Trophoblast cell (in vitro differentiated cells and primary cell): ENCODE results near the gene NFKBIA.
"Not testable (repeated sequence)": the region's sequence is repeated elsewhere in the genome, so short reads cannot be mapped to it uniquely, and the experiment has no call there.

Experiments
- DNase-seq, 2 donors: peaks; one replicate each; pipeline ENCODE4 v3.0.0-alpha.2; 2016
- H2AFZ ChIP-seq: 2 replicates; pipeline ENCODE4 v1.6.1; 2013; ENCODE audit warnings: low read length, moderate library complexity, mild to moderate bottlenecking; ENCODE audit not compliant: insufficient read depth, poor library complexity
- H2AK5ac ChIP-seq: 2 replicates; pipeline ENCODE4 v1.6.1; 2013; ENCODE audit warnings: mild to moderate bottlenecking, low read length
- H2BK120ac ChIP-seq: 2 replicates; pipeline ENCODE4 v1.6.1; 2013; ENCODE audit warnings: low read length, mild to moderate bottlenecking, moderate library complexity; ENCODE audit not compliant: insufficient read depth, poor library complexity
- H2BK12ac ChIP-seq: 2 replicates; pipeline ENCODE4 v1.6.1; 2013; ENCODE audit warnings: mild to moderate bottlenecking, low read length, moderate library complexity
- H2BK5ac ChIP-seq: 2 replicates; pipeline ENCODE4 v1.6.1; 2013; ENCODE audit warnings: low read length, low read depth, moderate library complexity, mild to moderate bottlenecking; ENCODE audit not compliant: poor library complexity
- H3K14ac ChIP-seq: 2 replicates; pipeline ENCODE4 v1.6.1; 2013; ENCODE audit warnings: mild to moderate bottlenecking, low read length
- H3K18ac ChIP-seq: 2 replicates; pipeline ENCODE4 v1.6.1; 2013; ENCODE audit warnings: mild to moderate bottlenecking, low read length
- H3K23ac ChIP-seq: 2 replicates; pipeline ENCODE4 v1.6.1; 2013; ENCODE audit warnings: low read length
- H3K27ac ChIP-seq: 2 replicates; pipeline ENCODE4 v1.5.1; 2013; ENCODE audit warnings: low read depth, mild to moderate bottlenecking, inconsistent platforms, low read length, moderate library complexity
- H3K27me3 ChIP-seq: 2 replicates; pipeline ENCODE4 v1.6.1; 2013; ENCODE audit warnings: inconsistent platforms, mild to moderate bottlenecking, low read length, moderate library complexity; ENCODE audit not compliant: insufficient read depth
- H3K36me3 ChIP-seq, 2 experiments: 1 replicate in 1 of 2; 2 replicates in 1 of 2; pipeline ENCODE4 v1.6.1; 2013; ENCODE audit warnings: low read length in 2 of 2, mild to moderate bottlenecking in 2 of 2, moderate library complexity in 1 of 2; ENCODE audit not compliant: insufficient read depth in 2 of 2, control insufficient read depth in 1 of 2
- H3K4ac ChIP-seq: 2 replicates; pipeline ENCODE4 v1.6.1; 2013; ENCODE audit warnings: low read depth, mild to moderate bottlenecking, low read length, moderate library complexity
- H3K4me1 ChIP-seq, 2 experiments: 1 replicate in 1 of 2; 2 replicates in 1 of 2; pipeline ENCODE4 v1.6.1; 2013; ENCODE audit warnings: low read length in 2 of 2, mild to moderate bottlenecking in 2 of 2, moderate library complexity in 1 of 2; ENCODE audit not compliant: insufficient read depth in 2 of 2, control insufficient read depth in 1 of 2
- H3K4me2 ChIP-seq: 2 replicates; pipeline ENCODE4 v1.6.1; 2013; ENCODE audit warnings: inconsistent platforms, mild to moderate bottlenecking, low read length, moderate library complexity
- H3K4me3 ChIP-seq: 2 replicates; pipeline ENCODE4 v1.5.1; 2013; ENCODE audit warnings: mild to moderate bottlenecking, low read depth, low read length, inconsistent platforms
- H3K79me1 ChIP-seq: one replicate; pipeline ENCODE4 v1.6.1; 2013; ENCODE audit warnings: low read length
- H3K79me2 ChIP-seq: 2 replicates; pipeline ENCODE4 v1.6.1; 2013; ENCODE audit warnings: low read length, mild to moderate bottlenecking; ENCODE audit not compliant: control insufficient read depth, insufficient read depth, poor library complexity
- H3K9ac ChIP-seq: 2 replicates; pipeline ENCODE4 v1.6.1; 2013; ENCODE audit warnings: mild to moderate bottlenecking, low read length
- H3K9me3 ChIP-seq: 2 replicates; pipeline ENCODE4 v1.6.1; 2013; ENCODE audit warnings: low read depth, mild to moderate bottlenecking, control low read depth, inconsistent platforms, low read length; ENCODE audit not compliant: insufficient read depth
- H4K12ac ChIP-seq: 2 replicates; pipeline ENCODE4 v1.6.1; 2013; ENCODE audit warnings: low read depth, mild to moderate bottlenecking, low read length, moderate library complexity
- H4K8ac ChIP-seq: 2 replicates; pipeline ENCODE4 v1.6.1; 2013; ENCODE audit warnings: low read depth, mild to moderate bottlenecking, low read length, moderate library complexity
- H4K91ac ChIP-seq: one replicate; pipeline ENCODE4 v1.6.1; 2013; ENCODE audit warnings: low read depth, mild to moderate bottlenecking, low read length, moderate library complexity
- WGBS: extraction: QIAGEN DNeasy Blood & Tissue Kit; methylation state at CpG from one replicate; pipeline ENCODE4 v1.1.7; 2013; ENCODE audit warnings: missing lambda C conversion rate; ENCODE audit not compliant: insufficient read length, insufficient coverage; ENCODE audit errors: extremely low coverage; 5-methylcytosine and 5-hydroxymethylcytosine counted together

The NFKBIA gene

DNA sequence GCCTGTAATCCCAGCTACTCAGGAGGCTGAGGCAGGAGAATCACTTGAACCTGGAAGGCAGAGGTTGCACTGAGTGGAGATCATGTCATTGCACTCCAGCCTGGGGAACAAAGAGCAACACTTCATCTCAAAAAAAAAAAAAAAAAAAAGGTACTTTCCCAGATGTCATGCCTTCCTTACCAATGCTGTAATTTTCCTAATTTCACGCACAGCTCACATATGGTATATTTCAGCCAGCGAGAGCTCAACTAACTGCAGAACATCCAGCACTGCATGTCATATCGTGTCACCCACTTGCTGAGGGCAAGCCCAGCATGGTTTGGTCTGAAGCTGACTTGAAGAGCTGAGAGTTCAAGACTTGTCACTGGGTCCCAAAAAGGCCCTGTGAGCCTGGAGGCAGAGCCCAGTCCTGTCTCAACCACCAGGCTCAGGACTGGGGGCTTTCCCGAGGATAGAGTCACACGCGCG lies 29.0 kb downstream of the NFKBIA start:
- H3K4me1 ChIP-seq = peaks cover 2% of the 10 kb centered on the region in 2 experiments
- peaks cover 7% of the 10 kb centered on the region for H3K79me1 ChIP-seq
- no peak overlapping the region for H3K27ac ChIP-seq
- no peak overlapping the region for H3K9ac ChIP-seq
- WGBS = no CpG with 5 or more reads among the region's 7 CpGs
- peak; percentile 28 to 41 for DNase-seq
- H3K4me3 ChIP-seq = no peak overlapping the region
- H3K4me2 ChIP-seq = no peak overlapping the region
- H3K9me3 ChIP-seq = peaks cover 6% of the 10 kb centered on the region
- H3K27me3 ChIP-seq = no peaks in the 10 kb centered on the region
- no peak overlapping the region for H3K18ac ChIP-seq
- H3K36me3 ChIP-seq = no peaks in the 10 kb centered on the region
- no peak overlapping the region for H2BK5ac ChIP-seq
- peak overlapping the region; percentile 13 for H2AK5ac ChIP-seq
- no peak overlapping the region for H3K14ac ChIP-seq
- H3K23ac ChIP-seq = no peak overlapping the region
- no peak overlapping the region for H2BK120ac ChIP-seq
- peak overlapping the region; percentile 25 for H2BK12ac ChIP-seq
- H4K91ac ChIP-seq = peak overlapping the region; percentile 25
- H3K79me2 ChIP-seq = no peaks in the 10 kb centered on the region
- no peak overlapping the region for H2AFZ ChIP-seq
- no peak overlapping the region for H4K12ac ChIP-seq
- no peak overlapping the region for H3K4ac ChIP-seq
- H4K8ac ChIP-seq = no peak overlapping the region

- Histone ChIP-seq H2BK120ac (peak overlapping the region; percentile 39), H3K79me1 (peaks cover 7% of the 10 kb centered on the region), H3K23ac (no peak overlapping the region), H3K4ac (no peak overlapping the region), H2BK12ac (peak overlapping the region; percentile 82), H3K27ac (peak overlapping the region; percentile 61), H4K91ac (peak overlapping the region; percentile 74), H3K9me3 (peaks cover 6% of the 10 kb centered on the region), H2AFZ (peak overlapping the region; percentile 71), H4K12ac (no peak overlapping the region), H3K9ac (no peak overlapping the region), H4K8ac (peak overlapping the region; percentile 76), H3K14ac (peak overlapping the region; percentile 60), H3K36me3 (no peaks in the 10 kb centered on the region), H2BK5ac (peak overlapping the region; percentile 66), H3K79me2 (no peaks in the 10 kb centered on the region), H3K4me3 (no peak overlapping the region), H3K4me2 (no peak overlapping the region), H3K27me3 (no peaks in the 10 kb centered on the region), H3K4me1 (peaks cover 2% of the 10 kb centered on the region in 2 experiments), H3K18ac (peak overlapping the region; percentile 40), H2AK5ac (no peak overlapping the region)
- WGBS = no CpG with 5 or more reads among the region's 7 CpGs
- DNase-seq = peak; percentile 95 to 99
Measured at GRCh38 chr14:35374263-35374712, 30.3 kb downstream of the NFKBIA start.

DNA sequence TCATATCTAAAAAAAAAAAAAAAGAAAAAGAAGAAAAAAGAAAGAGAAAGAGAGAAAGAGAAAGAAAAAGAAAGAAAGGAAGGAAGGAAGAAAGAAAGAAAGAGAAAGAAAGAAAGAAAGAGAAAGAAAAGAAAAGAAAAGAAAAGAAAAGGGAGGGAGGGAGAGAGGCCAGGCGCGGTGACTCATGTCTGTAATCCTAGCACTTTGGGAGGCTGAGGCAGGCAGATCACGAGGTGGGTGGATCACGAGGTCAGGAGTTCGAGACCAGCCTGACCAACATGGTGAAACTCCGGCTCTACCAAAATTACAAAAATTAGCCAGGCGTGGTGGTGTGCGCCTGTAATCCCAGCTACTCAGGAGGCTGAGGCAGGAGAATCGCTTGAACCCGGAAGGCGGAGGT lies 31.3 kb downstream of the NFKBIA start:
- not testable (repeated sequence) for H4K91ac ChIP-seq, H3K27me3 ChIP-seq, H3K36me3 ChIP-seq, H3K9me3 ChIP-seq, H3K4ac ChIP-seq, H2BK12ac ChIP-seq, H3K4me1 ChIP-seq, H2BK120ac ChIP-seq, H2BK5ac ChIP-seq, H3K23ac ChIP-seq, H3K79me2 ChIP-seq, H3K9ac ChIP-seq, H3K27ac ChIP-seq, H2AK5ac ChIP-seq, H3K18ac ChIP-seq, H4K8ac ChIP-seq, H3K4me3 ChIP-seq, H3K4me2 ChIP-seq, DNase-seq, H4K12ac ChIP-seq, H2AFZ ChIP-seq, H3K14ac ChIP-seq
- WGBS = no CpG with 5 or more reads among the region's 11 CpGs
- peaks cover 11% of the 10 kb centered on the region for H3K79me1 ChIP-seq

DNA sequence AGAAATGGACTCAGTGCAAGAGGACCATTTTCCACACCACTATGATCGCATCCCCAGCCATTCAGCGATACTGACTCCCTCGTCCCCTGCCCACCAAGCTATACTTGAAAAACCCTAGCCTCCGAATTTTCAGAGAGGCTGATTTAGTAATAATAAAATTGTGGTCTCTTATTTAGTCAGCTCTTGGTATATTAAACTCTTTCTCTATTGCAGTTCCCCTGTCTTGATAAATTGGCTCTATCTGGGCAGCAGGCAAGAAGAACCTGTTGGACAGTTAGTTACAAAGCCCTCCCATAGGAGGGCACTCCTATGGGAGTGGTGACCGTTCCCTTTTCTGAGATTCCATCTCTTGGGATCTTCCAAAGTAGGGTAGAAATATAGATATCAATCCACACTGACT lies 33.6 kb downstream of the NFKBIA start:
- no peak overlapping the region for H4K8ac ChIP-seq
- H3K4me1 ChIP-seq = peaks cover 25 to 26% of the 10 kb centered on the region in 2 experiments
- H3K4me3 ChIP-seq = no peak overlapping the region
- no peak overlapping the region for H3K27ac ChIP-seq
- H3K4ac ChIP-seq = no peak overlapping the region
- H2BK5ac ChIP-seq = no peak overlapping the region
- DNase-seq = no peak
- no peak overlapping the region for H3K4me2 ChIP-seq
- H4K91ac ChIP-seq = no peak overlapping the region
- H2AFZ ChIP-seq = no peak overlapping the region
- H3K36me3 ChIP-seq = no peaks in the 10 kb centered on the region
- H3K14ac ChIP-seq = no peak overlapping the region
- H4K12ac ChIP-seq = no peak overlapping the region
- H3K79me1 ChIP-seq = peaks cover 28% of the 10 kb centered on the region
- H3K9me3 ChIP-seq = peaks cover 6% of the 10 kb centered on the region
- H3K9ac ChIP-seq = no peak overlapping the region
- WGBS = no CpG with 5 or more reads among the region's 5 CpGs
- H3K79me2 ChIP-seq = peaks cover 3% of the 10 kb centered on the region
- no peak overlapping the region for H2BK120ac ChIP-seq
- no peak overlapping the region for H3K23ac ChIP-seq
- H3K27me3 ChIP-seq = no peaks in the 10 kb centered on the region
- H2BK12ac ChIP-seq = no peak overlapping the region
- H2AK5ac ChIP-seq = no peak overlapping the region
- no peak overlapping the region for H3K18ac ChIP-seq
